ENCODE results near the gene ADAD2.
"Not testable (repeated sequence)": the region's sequence is repeated elsewhere in the genome, so short reads cannot be mapped to it uniquely, and the experiment has no call there.

- not testable (repeated sequence) for TF ChIP-seq EZH2 (IDR thresholded peaks at IDR 0.05; ENCODE audit: borderline replicate concordance, low read depth, low read length, severe bottlenecking); POLR2AphosphoS5 (IDR thresholded peaks at IDR 0.05; ENCODE audit: insufficient read depth, low read depth, low read length); FOS (IDR thresholded peaks at IDR 0.05; ENCODE audit: borderline replicate concordance, insufficient read depth, low read length); POLR2A (IDR thresholded peaks at IDR 0.05; ENCODE audit: low read depth, low read length); JUN (IDR thresholded peaks at IDR 0.05; ENCODE audit: borderline replicate concordance, insufficient read depth, insufficient read length, low read depth)
- TF ChIP-seq, protein P1, sequence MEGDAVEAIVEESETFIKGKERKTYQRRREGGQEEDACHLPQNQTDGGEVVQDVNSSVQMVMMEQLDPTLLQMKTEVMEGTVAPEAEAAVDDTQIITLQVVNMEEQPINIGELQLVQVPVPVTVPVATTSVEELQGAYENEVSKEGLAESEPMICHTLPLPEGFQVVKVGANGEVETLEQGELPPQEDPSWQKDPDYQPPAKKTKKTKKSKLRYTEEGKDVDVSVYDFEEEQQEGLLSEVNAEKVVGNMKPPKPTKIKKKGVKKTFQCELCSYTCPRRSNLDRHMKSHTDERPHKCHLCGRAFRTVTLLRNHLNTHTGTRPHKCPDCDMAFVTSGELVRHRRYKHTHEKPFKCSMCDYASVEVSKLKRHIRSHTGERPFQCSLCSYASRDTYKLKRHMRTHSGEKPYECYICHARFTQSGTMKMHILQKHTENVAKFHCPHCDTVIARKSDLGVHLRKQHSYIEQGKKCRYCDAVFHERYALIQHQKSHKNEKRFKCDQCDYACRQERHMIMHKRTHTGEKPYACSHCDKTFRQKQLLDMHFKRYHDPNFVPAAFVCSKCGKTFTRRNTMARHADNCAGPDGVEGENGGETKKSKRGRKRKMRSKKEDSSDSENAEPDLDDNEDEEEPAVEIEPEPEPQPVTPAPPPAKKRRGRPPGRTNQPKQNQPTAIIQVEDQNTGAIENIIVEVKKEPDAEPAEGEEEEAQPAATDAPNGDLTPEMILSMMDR (IDR thresholded peaks at IDR 0.05; ENCODE audit: extremely low read depth in 1 of 2, insufficient read depth in 1 of 2, low read depth in 1 of 2, low read length in 2 of 2), result not testable (repeated sequence)
Observed at GRCh38 chr16:84205123-84205522, 14.2 kb downstream of the ADAD2 start.
